ENCODE data around the gene SERPINB8. TPM values are rescaled to one million over a fixed set of nuclear protein-coding genes. Genes with fewer than 3 reads are reported as not detected.
"Not testable (repeated sequence)": the region's sequence is repeated elsewhere in the genome, so short reads cannot be mapped to it uniquely, and the experiment has no call there.

Gene SERPINB8
- total RNA-seq (2014; rRNA removed; shearing (Covaris generic)): 35.2 and 41.0 TPM in 2 replicates

GRCh38 chr18:63969942-63970808, at the start of gene SERPINB8:
SERPINB8 (plus strand) TSS chr18:63970081; CDS start chr18:63978309, 8,228 bp downstream.
- peak; percentile 93 for DNase-seq (ENCODE audit: low read depth)

GRCh38 chr18:63922049-63922448, 47.8 kb upstream of the SERPINB8 start:
- DNase-seq (ENCODE audit: low read depth): no peak

- DNase-seq (ENCODE audit: low read depth): peak; percentile 73
Observed at GRCh38 chr18:63924551-63924950, 45.3 kb upstream of the SERPINB8 start.

GRCh38 chr18:63928331-63928730, 41.5 kb upstream of the SERPINB8 start:
- no peak for DNase-seq (ENCODE audit: low read depth)

GRCh38 chr18:63929369-63929768, 40.5 kb upstream of the SERPINB8 start:
- not testable (repeated sequence) for DNase-seq (ENCODE audit: low read depth)

GRCh38 chr18:63930773-63931354, 39.0 kb upstream of the SERPINB8 start:
- DNase-seq (ENCODE audit: low read depth): no peak

GRCh38 chr18:63936156-63936931, 33.5 kb upstream of the SERPINB8 start:
- DNase-seq (ENCODE audit: low read depth): peak; percentile 80

- no peak for DNase-seq (ENCODE audit: low read depth)
Observed at GRCh38 chr18:63936932-63937393, 32.9 kb upstream of the SERPINB8 start.

GRCh38 chr18:63940008-63940407, 29.9 kb upstream of the SERPINB8 start:
- no peak for DNase-seq (ENCODE audit: low read depth)

- not testable (repeated sequence) for DNase-seq (ENCODE audit: low read depth)
Observed at GRCh38 chr18:63940543-63941050, 29.3 kb upstream of the SERPINB8 start.

- DNase-seq (ENCODE audit: low read depth): no peak
Observed at GRCh38 chr18:63947051-63947790, 22.7 kb upstream of the SERPINB8 start.

- peak; percentile 47 for DNase-seq (ENCODE audit: low read depth)
Observed at GRCh38 chr18:63949068-63949737, 20.7 kb upstream of the SERPINB8 start, which contains the start of gene HMSD. HMSD (plus strand) TSS chr18:63949301; CDS start chr18:63953456, 4,155 bp downstream.

GRCh38 chr18:63951302-63951705, 18.6 kb upstream of the SERPINB8 start:
- DNase-seq (ENCODE audit: low read depth): peak; percentile 26

GRCh38 chr18:63953811-63954210, 16.1 kb upstream of the SERPINB8 start:
- peak; percentile 23 for DNase-seq (ENCODE audit: low read depth)

- DNase-seq (ENCODE audit: low read depth): no peak
Observed at GRCh38 chr18:63956755-63957154, 13.1 kb upstream of the SERPINB8 start.

- no peak for DNase-seq (ENCODE audit: low read depth)
Observed at GRCh38 chr18:63960891-63961290, 9.0 kb upstream of the SERPINB8 start.

- peak; percentile 53 for DNase-seq (ENCODE audit: low read depth)
Observed at GRCh38 chr18:63961435-63961980, 8.4 kb upstream of the SERPINB8 start.

GRCh38 chr18:63962137-63962536, 7.7 kb upstream of the SERPINB8 start:
- no peak for DNase-seq (ENCODE audit: low read depth)

GRCh38 chr18:63963615-63964256, 6.1 kb upstream of the SERPINB8 start:
- DNase-seq (ENCODE audit: low read depth): peak; percentile 60

- DNase-seq (ENCODE audit: low read depth): no peak
Observed at GRCh38 chr18:63964908-63965307, 5.0 kb upstream of the SERPINB8 start.

Data from RPMI7951 (cell line).